RWPE1 (cell line): Measurements from ENCODE around the gene DAAM2.

Experiments
- CTCF ChIA-PET: fragments of 350-600 bp; sonication (Branson Sonifier 250); formaldehyde crosslinking; extraction: SDS; loops from one replicate; lab custom pipeline; 2021; lab: Yijun Ruan, JAX
- POLR2A ChIA-PET: fragments of 400-600 bp; formaldehyde crosslinking; extraction: SDS; loops from one replicate; lab custom pipeline; 2020; ENCODE audit warnings: antibody characterized with exemption; ENCODE audit not compliant: low non-redundant PET; lab: Yijun Ruan, JAX
- DNase-seq: peaks from one replicate; pipeline ENCODE4 v3.0.0; 2012; ENCODE audit warnings: low spot score
- H3K27ac ChIP-seq: fragments of 450-650 bp; 2 replicates; pipeline ENCODE4 v1.5.1; 2017
- CTCF ChIP-seq: fragments of 450-650 bp; conservative IDR thresholded peaks from 2 replicates; pipeline ENCODE4 v1.5.1; 2017; ENCODE audit warnings: low read depth, mild to moderate bottlenecking

Gene DAAM2

GRCh38 chr6:39793516-39793915 lies 1.3 kb downstream of the DAAM2 start:
- ChIA-PET POLR2A (no interaction called here), CTCF (no interaction called here)
- no peak for DNase-seq
- TF ChIP-seq CTCF, result no peak
- no peak overlapping the region for H3K27ac ChIP-seq

- ChIA-PET POLR2A (no interaction called here), CTCF (no interaction called here)
- no peak overlapping the region for H3K27ac ChIP-seq
- DNase-seq, result no peak
- no peak for TF ChIP-seq CTCF
These were observed 2.1 kb downstream of the DAAM2 start for GRCh38 chr6:39794231-39794630.

- no peak overlapping the region for H3K27ac ChIP-seq
- no peak for TF ChIP-seq CTCF
- ChIA-PET POLR2A (no interaction called here), CTCF (no interaction called here)
- no peak for DNase-seq
These were observed 5.6 kb downstream of the DAAM2 start for GRCh38 chr6:39797751-39798150.

- DNase-seq, result no peak
- ChIA-PET CTCF (interaction anchor here (0.6 to 1.0 kb wide), 4 partner anchors 9 to 737 kb away, joined by 3 read pairs; partner anchors contain the start of gene DAAM2), POLR2A (no interaction called here)
- no peak for TF ChIP-seq CTCF
- H3K27ac ChIP-seq, result no peak overlapping the region
These were observed 8.2 kb downstream of the DAAM2 start for GRCh38 chr6:39800034-39801032.

- no peak for TF ChIP-seq CTCF
- CTCF ChIA-PET, result interaction anchor here (0.6 kb wide), 1 partner anchor 381 kb away, joined by 4 read pairs; no protein-coding TSS in a partner anchor
- DNase-seq, result no peak
- POLR2A ChIA-PET, result interaction anchor here (1.2 kb wide), 1 partner anchor 13 kb away, joined by 3 read pairs; no protein-coding TSS in a partner anchor
- no peak overlapping the region for H3K27ac ChIP-seq
These were observed 9.5 kb downstream of the DAAM2 start for GRCh38 chr6:39801456-39802251.

- CTCF ChIA-PET, result interaction anchor here (0.6 to 1.2 kb wide), 2 partner anchors 11 to 241 kb away, joined by 3 read pairs; no protein-coding TSS in a partner anchor
- no peak overlapping the region for H3K27ac ChIP-seq
- TF ChIP-seq CTCF, result no peak
- no peak for DNase-seq
- POLR2A ChIA-PET, result no interaction called here
These were observed 11.7 kb downstream of the DAAM2 start for GRCh38 chr6:39803872-39804271.
